ENCODE results near the gene ZNF519. TPM values are rescaled to one million over a fixed set of nuclear protein-coding genes. Genes with fewer than 3 reads are reported as not detected.

The ZNF519 gene
- total and polyA plus RNA-seq, 2 donors (not counting 1 experiment from before 2014, with no cell fraction given): 5.4 to 19.5 TPM

- DNase-seq: no peak
- Mint-ChIP-seq H3K27me3 (no peaks in the 10 kb centered on the region), H3K4me1 (no peaks in the 10 kb centered on the region), H3K9me3 (ENCODE audit: insufficient read depth) (peaks cover 14% of the 10 kb centered on the region), H3K27ac (no peak overlapping the region), H3K4me3 (no peak overlapping the region)
- intact Hi-C loops (cut with micrococcal nuclease): no loop called here
- no peak for ATAC-seq (ENCODE audit: low read depth)
- no peak overlapping the region for H3K4me2 ChIP-seq (replicated peaks; ENCODE audit: low read depth, low read length, poor library complexity, severe bottlenecking)
- TF ChIP-seq CTCF (IDR thresholded peaks at IDR 0.05) (no peak), EZH2 (IDR thresholded peaks at IDR 0.05; ENCODE audit: borderline replicate concordance, insufficient read depth, low read depth, low read length, poor library complexity, severe bottlenecking) (no peak)
- no peak overlapping the region for H3K9ac ChIP-seq (ENCODE audit: low read length)
- H3K4me1 ChIP-seq (ENCODE audit: control insufficient read depth in 2 of 2, insufficient read depth in 2 of 2, low read length in 2 of 2): no peaks in the 10 kb centered on the region
- H2AFZ ChIP-seq (ENCODE audit: insufficient read depth, low read depth, low read length, poor library complexity, severe bottlenecking): no peak overlapping the region
- H3K36me3 ChIP-seq (replicated peaks in 1 of 2; ENCODE audit: control extremely low read depth in 1 of 2, control insufficient read depth in 1 of 2, extremely low read depth in 1 of 2, insufficient read depth in 2 of 2, low read length in 1 of 2): no peaks in the 10 kb centered on the region
- H3K27ac ChIP-seq (ENCODE audit: low read length in 2 of 2): no peak overlapping the region
- 100% methylated on average over 2 of the region's 4 CpGs for WGBS (ENCODE audit: insufficient coverage)
- H3K27me3 ChIP-seq (replicated peaks in 1 of 4; ENCODE audit: control extremely low read depth in 1 of 4, control insufficient read depth in 3 of 4, insufficient read depth in 4 of 4, low read length in 3 of 4): no peaks in the 10 kb centered on the region
- H4K20me1 ChIP-seq (ENCODE audit: control insufficient read depth, insufficient read depth, low read length, poor library complexity, severe bottlenecking): no peaks in the 10 kb centered on the region
- H3K9me3 ChIP-seq (ENCODE audit: control extremely low read depth in 1 of 3, control insufficient read depth in 2 of 3, insufficient read depth in 1 of 3, low read length in 2 of 3): peaks cover 3 to 19% (median 5%) of the 10 kb centered on the region in 3 donors
- CTCF ChIA-PET: no interaction called here
- H3K4me3 ChIP-seq (ENCODE audit: control extremely low read depth in 1 of 5, extremely low read depth in 1 of 5, insufficient read depth in 1 of 5, low read depth in 2 of 5, low read length in 4 of 5): no peak overlapping the region
- POLR2A ChIA-PET: no interaction called here
- H3K79me2 ChIP-seq (ENCODE audit: control insufficient read depth, insufficient read depth, low read length): peaks cover 3% of the 10 kb centered on the region
Measured at GRCh38 chr18:14100503-14101286, 31.5 kb downstream of the ZNF519 start.

DNA sequence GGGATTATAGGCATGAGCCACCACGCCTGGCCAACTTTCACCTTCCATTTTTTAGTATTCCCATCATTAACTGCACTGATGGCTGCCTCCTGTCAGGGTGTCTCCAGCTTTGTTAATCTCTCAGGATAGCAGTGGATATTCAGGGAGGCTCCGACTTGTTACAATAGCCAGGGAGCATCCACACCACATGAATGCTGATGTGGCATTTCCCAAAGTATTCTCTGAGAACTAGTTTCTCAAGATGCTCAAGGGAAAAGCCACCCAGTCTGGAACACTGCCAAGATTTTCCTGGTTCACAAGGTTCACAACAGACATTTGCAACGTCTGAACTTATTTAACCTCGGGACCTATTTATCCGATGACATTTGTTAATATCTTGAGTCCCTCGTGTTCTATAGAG lies 33.8 kb downstream of the ZNF519 start:
- Histone ChIP-seq H2AFZ (ENCODE audit: insufficient read depth, low read depth, low read length, poor library complexity, severe bottlenecking) (no peak overlapping the region), H4K20me1 (ENCODE audit: control insufficient read depth, insufficient read depth, low read length, poor library complexity, severe bottlenecking) (no peaks in the 10 kb centered on the region), H3K9me3 (ENCODE audit: control extremely low read depth in 1 of 3, control insufficient read depth in 2 of 3, insufficient read depth in 1 of 3, low read length in 2 of 3) (peaks cover 0 to 4% (median under 1%) of the 10 kb centered on the region in 3 donors), H3K4me3 (ENCODE audit: control extremely low read depth in 1 of 5, extremely low read depth in 1 of 5, insufficient read depth in 1 of 5, low read depth in 2 of 5, low read length in 4 of 5) (no peak overlapping the region), H3K79me2 (ENCODE audit: control insufficient read depth, insufficient read depth, low read length) (no peaks in the 10 kb centered on the region), H3K27ac (ENCODE audit: low read length in 2 of 2) (no peak overlapping the region), H3K4me1 (ENCODE audit: control insufficient read depth in 2 of 2, insufficient read depth in 2 of 2, low read length in 2 of 2) (no peaks in the 10 kb centered on the region), H3K4me2 (replicated peaks; ENCODE audit: low read depth, low read length, poor library complexity, severe bottlenecking) (no peak overlapping the region), H3K36me3 (replicated peaks in 1 of 2; ENCODE audit: control extremely low read depth in 1 of 2, control insufficient read depth in 1 of 2, extremely low read depth in 1 of 2, insufficient read depth in 2 of 2, low read length in 1 of 2) (no peaks in the 10 kb centered on the region), H3K9ac (ENCODE audit: low read length) (no peak overlapping the region), H3K27me3 (replicated peaks in 1 of 4; ENCODE audit: control extremely low read depth in 1 of 4, control insufficient read depth in 3 of 4, insufficient read depth in 4 of 4, low read length in 3 of 4) (no peaks in the 10 kb centered on the region)
- POLR2A ChIA-PET: no interaction called here
- TF ChIP-seq EZH2 (IDR thresholded peaks at IDR 0.05; ENCODE audit: borderline replicate concordance, insufficient read depth, low read depth, low read length, poor library complexity, severe bottlenecking): no peak
- TF ChIP-seq CTCF (IDR thresholded peaks at IDR 0.05): no peak
- WGBS (ENCODE audit: insufficient coverage): 94% methylated on average over 6 of the region's 6 CpGs
- CTCF ChIA-PET: no interaction called here
- H3K27ac Mint-ChIP-seq: no peak overlapping the region
- H3K9me3 Mint-ChIP-seq (ENCODE audit: insufficient read depth): no peaks in the 10 kb centered on the region
- H3K27me3 Mint-ChIP-seq: no peaks in the 10 kb centered on the region
- H3K4me3 Mint-ChIP-seq: no peak overlapping the region
- intact Hi-C loops (cut with micrococcal nuclease): no loop called here
- DNase-seq (no peak), ATAC-seq (ENCODE audit: low read depth) (no peak)
- H3K4me1 Mint-ChIP-seq: no peaks in the 10 kb centered on the region
